Stimulated activated CD4-positive, alpha-beta T cell treated with anti-CD3 and anti-CD28 coated beads, Interleukin-4, amount 100 ng/mL, for 24 hours (primary cell): Measurements from ENCODE around the gene KCNJ14.

Experiments
- DNase-seq: peaks from one replicate; pipeline ENCODE4 v3.0.0-alpha.2; 2020

The KCNJ14 gene

DNA sequence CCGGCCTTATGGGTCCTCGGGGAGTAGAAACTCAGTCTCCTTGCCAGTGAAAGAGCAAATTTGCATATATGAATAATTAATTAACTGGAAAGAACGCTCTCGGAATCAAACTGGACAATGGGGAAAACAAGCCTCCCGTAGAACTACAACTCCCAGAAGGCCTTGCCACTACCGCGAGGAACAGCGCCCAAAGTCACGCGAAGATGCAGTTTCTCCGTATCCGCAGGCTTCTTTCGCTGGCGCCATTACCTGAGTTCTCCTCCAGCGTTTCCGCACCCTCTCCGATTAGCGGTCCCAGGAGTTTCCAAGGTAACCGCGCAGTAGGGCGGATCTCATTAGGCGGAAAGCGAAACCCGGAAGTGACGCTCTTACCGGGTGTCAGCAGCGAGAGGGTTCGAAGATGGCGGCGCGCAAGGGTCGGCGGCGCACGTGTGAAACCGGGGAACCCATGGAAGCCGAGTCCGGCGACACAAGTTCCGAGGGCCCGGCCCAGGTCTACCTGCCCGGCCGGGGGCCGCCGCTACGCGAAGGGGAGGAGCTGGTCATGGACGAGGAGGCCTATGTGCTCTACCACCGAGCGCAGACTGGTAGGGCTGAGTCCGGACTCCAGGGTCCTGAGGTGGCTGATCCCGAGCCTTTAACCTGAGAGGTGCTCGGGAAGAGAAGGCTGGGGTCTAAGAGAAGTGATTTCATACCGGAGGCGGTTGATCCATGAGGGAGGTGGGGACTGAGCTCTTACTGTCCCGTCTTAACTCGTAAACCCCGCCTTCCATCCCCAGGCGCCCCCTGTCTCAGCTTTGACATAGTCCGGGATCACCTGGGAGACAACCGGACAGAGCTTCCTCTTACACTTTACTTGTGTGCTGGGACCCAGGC lies 9.5 kb upstream of the KCNJ14 start, which contains the start of gene GRWD1:
GRWD1 (plus strand) TSS at position 378 of the 876 bp plus-strand sequence; CDS start at position 401, 23 bp downstream.
- DNase-seq: peak; percentile 96

DNA sequence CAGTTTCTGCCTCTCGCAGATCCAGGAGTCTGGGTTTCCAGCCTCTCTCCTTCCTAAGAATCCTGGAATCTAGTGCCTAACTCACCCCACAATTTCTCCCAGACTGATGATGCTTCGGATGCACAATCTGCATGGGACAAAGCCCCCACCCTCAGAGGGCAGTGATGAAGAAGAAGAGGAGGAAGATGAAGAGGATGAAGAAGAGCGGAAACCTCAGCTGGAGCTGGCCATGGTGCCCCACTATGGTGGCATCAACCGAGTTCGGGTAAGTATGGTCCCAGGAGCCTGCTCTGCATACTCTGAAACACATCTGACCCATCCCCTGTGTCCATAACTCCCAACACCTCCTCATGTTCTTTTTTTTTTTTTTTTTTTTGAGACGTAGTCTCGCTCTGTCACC lies 8.8 kb upstream of the KCNJ14 start:
- no peak for DNase-seq

DNA sequence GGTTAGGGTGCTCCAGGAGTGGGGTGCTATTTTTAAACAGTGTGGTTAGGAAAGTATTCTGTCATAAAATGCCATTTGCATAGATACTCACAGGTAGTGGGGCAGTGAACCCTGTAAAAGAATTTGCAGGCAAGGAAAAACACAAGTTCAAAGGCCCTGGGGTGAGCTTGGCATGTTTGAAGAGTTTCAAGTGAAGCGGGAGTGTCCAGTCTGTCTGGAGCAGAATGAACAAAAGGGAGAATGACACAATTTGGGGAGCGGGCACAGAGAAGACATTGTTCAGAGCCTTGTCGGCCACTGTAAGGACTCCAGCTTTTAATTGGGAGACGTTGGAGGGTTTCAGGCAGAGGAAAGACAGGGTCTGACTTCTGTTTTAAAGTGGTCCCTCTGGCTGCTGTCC lies 6.8 kb upstream of the KCNJ14 start:
- no peak for DNase-seq

DNA sequence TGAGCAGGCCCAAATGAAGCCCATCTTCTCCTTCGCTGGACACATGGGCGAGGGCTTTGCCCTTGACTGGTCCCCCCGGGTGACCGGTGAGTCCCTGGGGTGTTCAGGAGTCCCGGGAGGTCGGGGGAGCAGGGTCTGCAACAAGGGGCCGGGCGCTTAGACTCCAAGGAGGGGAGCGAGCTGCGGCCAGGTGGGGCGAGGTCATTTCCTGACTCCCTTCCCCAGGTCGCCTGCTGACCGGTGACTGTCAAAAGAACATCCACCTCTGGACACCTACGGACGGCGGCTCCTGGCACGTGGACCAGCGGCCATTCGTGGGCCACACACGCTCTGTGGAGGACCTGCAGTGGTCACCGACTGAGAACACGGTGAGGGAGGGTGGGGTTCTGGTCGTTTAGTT lies 4.9 kb upstream of the KCNJ14 start:
- DNase-seq: no peak

DNA sequence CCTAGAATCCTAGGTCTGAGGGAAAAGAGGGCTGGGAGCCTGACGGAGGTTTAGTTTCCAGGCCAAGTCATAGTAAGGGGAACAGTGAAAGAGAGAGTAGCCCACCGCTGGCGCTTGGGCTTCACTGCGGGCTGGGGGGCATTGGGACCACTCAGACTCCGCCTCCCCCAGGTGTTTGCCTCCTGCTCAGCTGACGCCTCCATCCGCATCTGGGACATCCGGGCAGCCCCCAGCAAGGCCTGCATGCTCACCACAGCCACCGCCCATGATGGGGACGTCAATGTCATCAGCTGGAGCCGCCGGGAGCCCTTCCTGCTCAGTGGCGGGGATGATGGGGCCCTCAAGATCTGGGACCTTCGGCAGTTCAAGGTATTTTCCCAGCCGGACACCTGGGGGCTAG lies 4.5 kb upstream of the KCNJ14 start:
- no peak for DNase-seq

DNA sequence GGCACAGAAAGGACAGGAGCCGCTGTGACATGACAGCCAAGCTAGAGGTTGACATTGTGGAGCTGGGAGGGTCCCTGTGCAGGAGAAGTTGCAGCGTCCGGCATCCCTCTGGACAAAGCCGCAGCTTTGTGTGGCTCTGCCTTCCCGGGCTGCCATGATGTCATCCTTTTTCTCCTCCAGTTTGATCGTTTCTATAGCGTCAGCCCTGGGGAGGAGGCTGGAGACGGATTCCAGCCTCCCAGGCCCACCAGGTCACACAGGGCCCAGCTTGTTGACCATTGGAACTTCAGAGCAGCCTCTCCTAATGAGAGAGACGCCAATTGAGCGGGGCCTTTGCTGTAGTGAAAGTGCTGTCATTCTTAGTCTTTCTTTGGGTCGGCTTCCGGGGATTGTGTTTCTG lies 3.8 kb upstream of the KCNJ14 start:
- DNase-seq: no peak

DNA sequence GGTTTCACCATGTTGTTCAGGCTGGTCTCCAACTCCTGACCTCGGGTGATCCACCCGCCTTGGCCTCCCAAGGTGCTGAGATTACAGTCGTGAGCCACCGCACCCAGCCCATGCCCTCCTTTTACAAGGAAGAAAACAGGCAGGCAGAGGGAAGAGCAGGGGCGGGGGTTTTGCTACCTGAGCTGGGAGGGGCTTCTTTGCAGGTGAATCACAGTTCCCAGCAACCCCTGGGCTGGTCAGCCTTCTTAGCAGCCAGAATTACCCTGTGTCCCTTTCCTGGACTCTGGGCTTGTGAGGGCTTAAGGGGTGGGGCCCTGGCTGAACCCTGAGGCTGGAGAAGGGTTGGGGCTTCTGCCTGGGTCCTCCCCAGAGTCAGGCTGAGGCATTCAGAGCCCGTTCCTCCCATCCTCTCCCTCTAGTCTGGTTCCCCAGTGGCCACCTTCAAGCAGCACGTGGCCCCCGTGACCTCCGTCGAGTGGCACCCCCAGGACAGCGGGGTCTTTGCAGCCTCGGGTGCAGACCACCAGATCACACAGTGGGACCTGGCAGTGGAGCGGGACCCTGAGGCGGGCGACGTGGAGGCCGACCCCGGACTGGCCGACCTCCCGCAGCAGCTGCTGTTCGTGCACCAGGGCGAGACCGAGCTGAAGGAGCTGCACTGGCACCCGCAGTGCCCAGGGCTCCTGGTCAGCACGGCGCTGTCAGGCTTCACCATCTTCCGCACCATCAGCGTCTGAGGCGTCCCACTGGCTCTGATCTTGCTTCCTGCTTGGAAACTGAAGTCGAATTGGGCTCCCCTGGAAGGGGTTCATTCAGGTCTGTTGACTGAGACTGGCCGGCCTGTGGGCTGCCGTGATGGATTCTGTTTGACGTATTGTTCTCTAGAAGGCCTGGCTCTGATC lies 2.8 kb upstream of the KCNJ14 start:
- DNase-seq: no peak

DNA sequence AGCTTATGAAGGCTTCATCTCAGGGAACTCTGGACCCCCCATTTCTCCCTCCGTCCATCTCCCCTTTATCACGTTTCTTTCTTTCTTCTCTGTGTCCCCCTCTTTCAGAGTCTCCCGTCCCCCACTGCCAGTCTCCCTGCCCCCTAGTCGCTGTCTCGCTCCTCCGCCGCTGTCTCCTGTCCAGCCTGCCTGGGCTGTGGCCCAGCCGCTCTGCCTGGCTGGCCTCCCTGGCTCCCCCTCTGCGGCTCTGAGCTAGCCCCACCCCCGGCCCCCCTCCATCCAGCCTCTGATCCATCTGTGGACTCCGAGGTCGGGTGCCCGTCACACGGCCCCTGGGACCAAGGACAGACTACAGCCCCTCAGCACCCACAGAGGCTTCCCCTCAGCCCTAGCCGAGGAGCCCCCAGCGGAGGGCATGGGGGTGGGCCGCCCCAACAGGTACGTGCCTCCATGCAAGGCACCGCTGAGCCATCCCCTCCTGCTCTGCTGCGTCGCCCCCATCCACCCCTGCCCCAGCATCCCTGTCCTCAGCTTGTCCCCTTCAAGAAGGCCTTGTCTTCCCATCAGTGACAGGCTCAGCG lies 1.1 kb upstream of the KCNJ14 start:
- DNase-seq: no peak

DNA sequence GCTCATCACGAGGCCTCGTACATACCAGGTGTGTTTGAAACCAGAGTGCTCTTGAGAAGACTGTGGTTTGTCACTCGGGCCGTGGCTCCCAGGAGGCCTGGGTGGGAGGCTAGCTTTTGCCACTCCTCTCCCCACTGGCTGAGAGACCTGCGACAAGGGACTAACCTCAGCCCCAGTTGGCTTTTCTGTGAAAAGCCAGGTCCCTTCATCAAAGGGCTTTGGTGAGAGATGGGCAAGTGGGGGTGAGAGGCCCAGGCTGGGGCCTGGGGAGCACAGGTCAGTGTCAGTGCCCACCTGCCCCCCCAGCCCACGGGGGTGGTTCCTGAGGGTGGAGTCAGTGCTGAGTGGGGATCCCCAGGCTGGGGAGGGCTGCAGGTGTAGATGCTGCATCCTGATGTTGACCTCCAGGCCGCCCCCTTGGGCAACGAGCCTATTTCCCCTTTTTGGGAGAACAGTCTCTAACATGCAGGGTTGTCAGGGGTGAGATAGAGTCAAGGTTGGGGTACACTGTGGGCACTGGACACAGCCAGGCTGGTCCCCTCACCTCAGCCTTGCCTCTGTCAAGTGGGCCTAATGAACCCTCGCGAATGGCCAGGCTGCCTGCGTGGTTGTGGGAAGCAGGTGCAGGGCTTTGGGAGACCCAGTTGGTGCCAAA lies 661 bp downstream of the KCNJ14 start:
- no peak for DNase-seq

DNA sequence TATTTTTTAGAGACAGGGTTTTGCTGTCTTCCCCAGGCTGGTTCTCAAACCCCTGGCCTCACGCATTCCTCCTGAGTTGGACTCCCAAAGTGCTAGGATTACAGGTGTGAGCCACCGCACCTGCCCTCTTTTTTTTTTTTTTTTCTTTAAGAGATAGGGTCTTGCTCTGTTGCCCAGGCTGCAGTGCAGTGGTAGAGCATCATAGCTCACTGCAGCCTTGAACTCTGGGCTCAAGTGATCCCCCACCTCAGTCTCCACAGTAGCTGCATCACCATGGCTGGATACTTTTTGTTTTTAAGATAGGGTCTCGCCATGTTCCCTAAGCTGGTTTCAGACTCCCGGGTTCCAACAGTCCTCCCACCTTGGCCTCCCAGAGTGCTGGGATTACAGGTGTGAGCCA lies 1.5 kb downstream of the KCNJ14 start:
- no peak for DNase-seq

DNA sequence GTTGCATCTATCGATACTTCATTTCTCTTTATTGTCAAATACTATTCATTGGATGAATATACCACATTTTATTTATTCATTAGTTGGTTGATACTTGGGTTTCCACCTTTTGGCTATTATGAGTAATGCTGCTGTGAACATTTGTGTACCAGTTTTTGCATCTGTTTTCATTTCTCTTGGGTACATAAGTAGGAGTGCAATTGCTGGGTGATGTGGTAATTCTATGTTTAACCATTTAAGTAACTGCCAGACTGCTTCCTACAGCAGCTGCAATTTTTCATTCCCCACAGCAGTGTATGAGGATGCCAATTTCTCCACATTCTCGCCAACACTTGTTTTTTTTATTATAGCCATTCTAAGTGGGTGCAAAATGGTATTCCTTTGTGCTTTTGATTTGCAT lies 2.6 kb downstream of the KCNJ14 start:
- DNase-seq: no peak

DNA sequence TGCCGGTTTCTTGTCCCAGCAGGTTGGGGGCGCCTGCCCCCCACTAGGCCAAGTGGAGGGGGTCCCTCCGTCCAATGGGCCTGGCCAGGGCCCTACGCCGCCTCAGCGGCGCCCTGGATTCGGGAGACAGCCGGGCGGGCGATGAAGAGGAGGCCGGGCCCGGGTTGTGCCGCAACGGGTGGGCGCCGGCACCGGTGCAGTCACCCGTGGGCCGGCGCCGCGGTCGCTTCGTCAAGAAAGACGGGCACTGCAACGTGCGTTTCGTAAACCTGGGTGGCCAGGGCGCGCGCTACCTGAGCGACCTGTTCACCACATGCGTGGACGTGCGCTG lies 6.2 kb downstream of the KCNJ14 start:
- no peak for DNase-seq

DNA sequence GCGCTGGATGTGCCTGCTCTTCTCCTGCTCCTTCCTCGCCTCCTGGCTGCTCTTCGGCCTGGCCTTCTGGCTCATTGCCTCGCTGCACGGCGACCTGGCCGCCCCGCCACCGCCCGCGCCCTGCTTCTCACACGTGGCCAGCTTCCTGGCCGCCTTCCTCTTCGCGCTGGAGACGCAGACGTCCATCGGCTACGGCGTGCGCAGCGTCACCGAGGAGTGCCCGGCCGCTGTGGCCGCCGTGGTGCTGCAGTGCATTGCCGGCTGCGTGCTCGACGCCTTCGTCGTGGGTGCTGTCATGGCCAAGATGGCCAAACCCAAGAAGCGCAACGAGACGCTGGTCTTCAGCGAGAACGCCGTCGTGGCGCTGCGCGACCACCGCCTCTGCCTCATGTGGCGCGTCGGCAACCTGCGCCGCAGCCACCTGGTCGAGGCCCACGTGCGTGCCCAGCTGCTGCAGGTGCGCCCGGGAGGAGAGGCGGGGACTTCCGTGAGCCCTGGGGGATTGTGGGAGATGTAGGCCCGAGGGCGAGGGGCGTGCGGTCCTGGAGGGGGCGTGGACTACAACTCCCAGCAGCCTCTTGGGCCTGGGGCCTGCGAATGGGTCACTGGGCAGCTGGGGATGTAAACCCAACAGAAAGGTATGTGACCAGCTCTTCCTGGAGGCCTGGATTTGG lies 6.7 kb downstream of the KCNJ14 start:
- no peak for DNase-seq

DNA sequence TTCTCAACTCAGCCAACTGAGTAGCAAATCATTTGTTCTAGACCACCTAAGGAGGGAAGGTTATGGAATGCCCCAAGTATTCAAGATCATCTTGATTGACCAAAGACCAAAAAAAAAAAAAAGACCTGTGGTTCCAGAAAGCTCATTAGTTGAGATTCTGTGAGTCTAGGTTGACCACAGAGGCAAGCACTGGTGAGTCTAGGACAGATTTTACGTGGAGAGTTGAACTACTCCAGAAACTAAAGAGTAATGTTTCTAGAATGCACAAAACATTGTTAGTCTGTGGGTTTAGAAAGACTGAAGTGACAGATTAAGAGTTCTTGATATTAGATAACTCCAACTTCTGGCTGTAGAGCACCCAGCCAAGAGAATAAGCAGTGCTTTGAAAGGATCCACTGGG lies 9.8 kb downstream of the KCNJ14 start:
- no peak for DNase-seq

DNA sequence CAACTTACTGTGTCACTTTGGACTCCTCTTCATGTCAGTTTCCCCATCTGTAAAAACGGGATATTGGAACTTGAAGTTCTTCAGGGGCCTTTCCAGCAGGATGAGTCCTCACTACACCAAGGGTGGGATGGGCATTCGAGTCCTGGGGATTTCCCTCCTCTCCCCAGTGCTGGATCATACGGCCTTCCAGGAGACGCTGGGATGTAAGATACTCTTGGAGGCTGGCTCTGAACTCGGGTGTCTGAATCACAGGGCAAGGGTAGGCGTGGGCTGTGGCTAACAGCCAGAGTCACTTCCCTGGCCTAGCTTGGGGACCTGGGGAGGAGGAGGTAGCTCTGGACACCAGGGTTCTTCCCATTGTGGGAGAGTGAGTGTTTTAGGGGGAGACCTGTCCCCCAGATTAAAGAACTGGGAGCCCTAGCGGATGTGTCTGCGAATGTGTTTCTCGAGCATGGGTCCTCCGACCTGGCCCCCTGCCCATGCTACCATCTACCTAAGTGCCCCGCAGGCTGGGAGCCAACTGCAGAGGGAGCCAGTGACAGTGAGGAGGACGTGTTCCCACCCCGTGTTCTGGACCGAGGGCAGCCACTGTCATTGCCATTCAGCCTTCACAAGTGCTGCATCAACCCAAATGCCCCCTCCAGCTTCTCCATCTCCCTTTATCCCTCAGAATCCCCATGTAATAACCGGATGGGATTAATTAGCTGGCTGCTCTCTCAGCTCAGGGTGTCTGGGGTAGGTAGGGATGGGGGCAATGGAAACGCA lies 11.4 kb downstream of the KCNJ14 start:
- no peak for DNase-seq

DNA sequence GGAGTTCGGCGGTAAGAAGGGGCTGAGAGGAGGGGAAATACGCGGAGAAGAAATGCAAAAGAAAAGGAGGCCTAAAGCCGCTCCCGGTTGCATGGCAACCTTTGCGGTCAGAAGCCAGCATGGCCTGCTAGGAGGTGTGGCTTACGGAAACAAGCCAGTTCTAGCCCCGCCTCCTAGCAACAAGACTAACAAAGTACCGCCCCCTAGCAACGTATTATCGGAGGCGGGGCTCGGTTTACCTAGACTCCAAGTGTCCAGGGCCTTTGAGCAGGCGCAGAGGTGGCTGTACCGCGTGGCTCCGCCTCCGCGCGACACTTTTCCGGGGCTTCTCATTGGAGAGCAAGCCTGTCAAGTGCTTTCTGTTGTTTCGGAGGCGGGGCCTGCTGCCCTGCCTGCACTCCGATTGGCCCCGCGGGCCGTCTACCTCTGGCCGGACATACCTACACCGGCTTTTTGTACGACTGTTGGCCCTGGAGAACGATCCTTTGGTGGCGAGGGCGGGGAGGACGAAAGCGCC lies 13.5 kb downstream of the KCNJ14 start:
- peak; percentile 100 for DNase-seq

DNA sequence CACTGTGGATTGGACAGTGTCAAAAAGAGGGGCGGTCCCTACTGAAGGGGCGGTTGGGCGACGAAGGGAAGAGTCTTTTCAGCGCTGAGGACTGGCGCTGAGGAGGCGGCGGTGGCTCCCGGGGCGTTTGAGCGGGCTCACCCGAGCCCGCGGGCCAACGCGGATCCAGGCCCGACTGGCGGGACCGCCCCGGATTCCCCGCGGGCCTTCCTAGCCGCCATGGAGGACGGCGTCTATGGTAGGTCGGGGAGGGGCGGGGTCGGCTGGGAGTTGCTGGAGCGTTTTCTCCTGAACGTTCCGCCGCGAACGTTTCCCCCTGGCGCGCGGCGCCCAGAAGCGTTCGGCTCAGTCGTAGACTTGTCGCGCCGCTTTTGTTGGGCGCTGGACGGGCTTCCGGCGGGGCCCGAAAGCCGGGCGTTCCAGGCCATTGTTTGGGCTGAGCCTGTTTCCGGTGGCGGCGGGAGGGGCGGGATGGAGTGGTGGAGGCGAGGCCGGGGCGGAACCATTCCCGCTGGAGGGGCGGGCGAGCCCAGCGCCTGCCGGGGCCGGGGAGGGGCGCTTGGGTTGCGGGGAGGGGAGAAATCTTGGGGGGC lies 14.0 kb downstream of the KCNJ14 start, which contains the start of gene CYTH2:
CYTH2 (plus strand) TSS at position 81 of the 593 bp plus-strand sequence; CDS start at position 220, 139 bp downstream.
- DNase-seq: peak; percentile 81

DNA sequence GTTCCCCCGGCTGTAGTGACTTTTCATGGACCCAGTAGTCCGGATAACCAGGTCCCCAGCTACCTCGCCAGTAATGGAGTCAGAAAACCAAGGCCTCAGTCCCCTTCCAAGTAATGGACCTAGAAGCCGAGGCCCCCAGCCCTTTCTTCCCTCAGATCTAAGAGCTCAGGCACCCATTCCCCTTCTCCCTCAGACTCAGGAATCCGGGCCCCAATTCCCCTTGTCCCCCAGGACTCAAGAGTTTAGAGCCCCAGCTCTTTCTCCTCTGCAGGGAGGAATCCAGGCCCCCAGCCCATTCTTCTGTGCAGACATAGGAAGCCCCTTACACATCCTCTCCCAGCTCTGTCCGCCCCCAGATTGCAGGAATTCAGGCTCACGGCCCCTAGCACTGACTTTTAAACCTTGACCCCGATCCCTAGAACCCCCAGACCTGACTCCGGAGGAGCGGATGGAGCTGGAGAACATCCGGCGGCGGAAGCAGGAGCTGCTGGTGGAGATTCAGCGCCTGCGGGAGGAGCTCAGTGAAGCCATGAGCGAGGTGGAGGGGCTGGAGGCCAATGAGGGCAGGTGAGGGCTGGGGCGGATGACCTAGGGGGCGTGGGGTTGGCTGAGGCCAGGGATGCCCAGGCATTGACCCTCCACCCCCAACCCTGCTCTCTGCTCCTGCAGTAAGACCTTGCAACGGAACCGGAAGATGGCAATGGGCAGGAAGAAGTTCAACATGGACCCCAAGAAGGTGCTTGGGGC lies 14.7 kb downstream of the KCNJ14 start:
- no peak for DNase-seq

DNA sequence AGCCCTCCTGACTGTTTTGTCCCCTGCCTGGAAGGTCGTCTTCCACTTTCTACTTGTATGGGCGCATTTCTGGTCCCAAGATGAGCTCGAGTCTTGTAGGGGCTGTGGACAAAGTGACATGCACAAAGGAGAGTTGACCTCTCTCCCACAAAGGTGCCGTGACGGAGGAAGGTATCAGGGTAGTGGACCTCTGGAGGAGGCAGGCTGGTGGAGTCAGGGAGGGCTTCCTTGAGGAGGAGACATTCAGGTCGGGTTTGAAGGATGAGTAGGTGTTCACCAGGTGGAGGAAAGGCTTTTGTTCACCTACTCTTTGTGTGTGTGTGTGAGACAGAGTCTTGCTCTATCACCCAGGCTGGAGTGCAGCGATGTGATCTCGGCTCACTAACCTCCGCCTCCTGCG lies 15.5 kb downstream of the KCNJ14 start:
- no peak for DNase-seq

DNA sequence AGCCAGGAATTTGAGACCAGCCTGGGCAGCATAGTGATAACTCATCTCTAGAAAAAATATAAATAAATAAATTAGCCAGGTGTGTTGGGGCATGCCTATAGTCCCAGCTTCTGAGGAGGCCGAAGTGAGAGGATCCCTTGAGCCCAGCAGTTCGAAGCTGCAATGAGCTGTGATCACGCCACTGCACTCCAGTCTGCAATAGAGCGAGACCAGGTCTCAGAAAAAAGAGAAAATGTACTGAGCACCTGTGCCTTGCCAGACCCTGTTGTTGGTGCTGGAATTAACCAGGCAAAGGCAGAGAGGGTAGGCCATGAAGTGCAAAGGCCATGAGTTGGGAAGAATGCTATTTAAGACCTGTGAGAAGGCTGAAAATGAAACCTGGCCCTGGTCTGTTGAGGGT lies 16.5 kb downstream of the KCNJ14 start:
- DNase-seq: no peak
